GM12878 (cell line): Measurements from ENCODE around the gene MST1R.

Experiments
- SIN3A ChIP-seq: IDR thresholded peaks from 2 replicates; pipeline ENCODE4 v1.6.1; 2012; ENCODE audit warnings: low read depth, low read length, improper control_type of control experiment
- ZZZ3 ChIP-seq: IDR thresholded peaks from 2 replicates; pipeline ENCODE4 v1.6.1; 2011; ENCODE audit warnings: low read depth; ENCODE audit not compliant: control insufficient read depth, insufficient read length

DNA sequence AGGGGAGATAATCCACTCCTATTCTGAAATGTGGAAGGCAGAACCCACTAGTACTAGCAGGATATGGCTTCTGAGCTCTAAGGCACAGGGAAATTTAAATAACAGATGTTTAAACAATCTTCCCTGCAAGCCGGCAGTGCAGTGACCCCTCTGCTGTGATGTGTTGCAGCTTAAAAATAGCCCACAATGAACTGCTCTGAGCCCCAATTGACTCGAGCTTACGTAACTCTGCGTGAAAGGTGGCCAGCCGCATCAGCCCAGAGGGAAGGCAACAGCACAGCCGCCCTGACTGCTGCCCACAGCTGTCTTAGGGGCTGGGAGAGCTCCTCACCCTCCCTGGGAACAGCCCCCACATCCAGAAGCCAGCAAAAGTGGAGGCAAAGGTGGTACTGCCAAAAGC is 21.5 kb downstream of the MST1R start:
- TF ChIP-seq ZZZ3 (no peak), SIN3A (no peak)
